OCI-LY1 (cell line): ENCODE results near the gene KCNN3.

Experiments used
- H2AFZ ChIP-seq: fragments of 200-600 bp; sonication (generic), shearing (Covaris generic); 2 replicates; pipeline ENCODE4 v1.6.0; 2014; ENCODE audit warnings: antibody characterized with exemption, mild to moderate bottlenecking, low read length
- H3F3A ChIP-seq: fragments of 200-600 bp; sonication (generic), shearing (Covaris generic); 2 replicates; pipeline ENCODE4 v1.6.0; 2014; ENCODE audit warnings: mild to moderate bottlenecking, antibody characterized with exemption, low read length, moderate library complexity; ENCODE audit not compliant: insufficient read depth
- H3K27ac ChIP-seq: fragments of 200-600 bp; sonication (generic); 2 replicates; pipeline ENCODE4 v1.5.1; 2014; ENCODE audit warnings: low read length, mixed run types, mild to moderate bottlenecking, low read depth; ENCODE audit not compliant: poor library complexity, severe bottlenecking
- H3K27me3 ChIP-seq: fragments of 200-600 bp; sonication (generic); 2 replicates; pipeline ENCODE4 v1.6.0; 2014; ENCODE audit warnings: antibody characterized with exemption, mild to moderate bottlenecking, low read length, moderate library complexity; ENCODE audit not compliant: insufficient read depth
- H3K36me3 ChIP-seq: fragments of 200-600 bp; sonication (generic); 2 replicates; pipeline ENCODE4 v1.6.1; 2014; ENCODE audit warnings: mild to moderate bottlenecking, antibody characterized with exemption, low read length, moderate library complexity, mixed read lengths; ENCODE audit not compliant: insufficient read depth
- H3K4me1 ChIP-seq: fragments of 200-600 bp; sonication (generic); 2 replicates; pipeline ENCODE4 v1.5.1; 2014; ENCODE audit warnings: mild to moderate bottlenecking, low read length, moderate library complexity; ENCODE audit not compliant: insufficient read depth, severe bottlenecking
- H3K4me2 ChIP-seq: fragments of 200-600 bp; sonication (generic), shearing (Covaris generic); 2 replicates; pipeline ENCODE4 v1.6.1; 2014; ENCODE audit warnings: low read length
- H3K4me3 ChIP-seq: fragments of 200-600 bp; sonication (generic); 2 replicates; pipeline ENCODE4 v1.5.1; 2014; ENCODE audit warnings: low read length, low read depth, mild to moderate bottlenecking, mixed read lengths; ENCODE audit not compliant: poor library complexity, severe bottlenecking
- H3K79me2 ChIP-seq: fragments of 200-600 bp; shearing (Covaris generic); 2 replicates; pipeline ENCODE4 v1.6.1; 2016; ENCODE audit warnings: mixed run types, low read length, mixed read lengths; ENCODE audit not compliant: insufficient read depth
- H3K9ac ChIP-seq: fragments of 200-600 bp; sonication (generic), shearing (Covaris generic); 2 replicates; pipeline ENCODE4 v1.6.1; 2014; ENCODE audit warnings: mild to moderate bottlenecking, low read length, mixed read lengths
- H3K9me2 ChIP-seq: fragments of 200-600 bp; sonication (generic), shearing (Covaris generic); 2 replicates; pipeline ENCODE4 v1.6.1; 2014; ENCODE audit warnings: low read depth, mild to moderate bottlenecking, low read length, mixed read lengths
- H3K9me3 ChIP-seq: fragments of 200-600 bp; shearing (Covaris generic); 2 replicates; pipeline ENCODE4 v1.6.1; 2014; ENCODE audit warnings: low read length, mixed read lengths
- H4K20me1 ChIP-seq: fragments of 200-600 bp; sonication (generic), shearing (Covaris generic); 2 replicates; pipeline ENCODE4 v1.6.0; 2016; ENCODE audit warnings: mild to moderate bottlenecking, low read length; ENCODE audit not compliant: insufficient read depth
- EZH2 ChIP-seq: fragments of 200-600 bp; sonication (generic), shearing (Covaris generic); IDR thresholded peaks from 2 replicates; pipeline ENCODE4 v1.8.0; 2017; ENCODE audit warnings: borderline replicate concordance, mixed run types, mild to moderate bottlenecking, antibody characterized with exemption, low read length, moderate library complexity, mixed read lengths
- TF ChIP-seq, protein P1 (sequence below): fragments of 200-600 bp; sonication (generic), shearing (Covaris generic); IDR thresholded peaks from 2 replicates; pipeline ENCODE4 v1.5.1; 2017; ENCODE audit warnings: mild to moderate bottlenecking, antibody characterized with exemption, low read length, moderate library complexity, mixed read lengths

Gene KCNN3

DNA sequence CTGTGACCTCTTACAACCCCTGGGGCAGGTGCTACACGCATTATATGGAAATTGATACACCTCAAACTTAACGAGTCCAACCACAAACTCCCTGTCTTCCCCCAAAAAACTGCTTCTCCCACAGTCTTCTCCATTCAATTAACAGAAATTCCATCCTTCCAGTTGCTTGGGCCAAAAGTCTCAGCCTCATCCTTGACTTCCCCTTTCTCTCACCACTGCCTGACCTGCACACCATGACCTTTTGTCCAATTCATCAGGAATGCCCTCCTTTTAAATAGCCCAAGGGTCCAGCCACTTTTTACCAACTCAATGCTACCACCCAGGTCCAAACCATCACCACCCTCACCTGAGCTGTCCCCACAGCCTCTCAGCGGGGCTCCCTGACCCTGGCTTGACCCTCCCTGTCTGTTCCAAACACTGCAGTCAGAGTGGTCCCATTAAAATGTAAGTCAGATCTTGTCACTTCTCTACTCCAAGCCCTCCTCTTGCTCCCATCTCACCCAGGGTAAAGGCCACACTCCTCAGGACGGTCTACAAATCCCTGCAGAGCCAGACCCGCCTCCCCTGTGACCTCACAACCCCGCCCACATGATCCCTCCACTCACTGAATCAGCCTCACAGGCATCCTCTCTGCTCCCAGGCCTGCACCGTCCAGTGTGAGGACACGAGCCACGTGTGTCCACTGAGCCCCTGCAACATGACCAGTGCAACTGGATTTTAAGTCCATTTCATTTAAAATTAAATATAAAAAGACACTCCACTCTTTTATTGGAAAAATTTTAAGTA is 18.5 kb downstream of the KCNN3 start:
- H3K36me3 ChIP-seq, result peaks cover 30% of the 10 kb centered on the region
- no peaks in the 10 kb centered on the region for H3F3A ChIP-seq
- H3K4me3 ChIP-seq, result no peak overlapping the region
- peaks cover 31% of the 10 kb centered on the region for H3K79me2 ChIP-seq
- no peaks in the 10 kb centered on the region for H3K9me3 ChIP-seq
- no peaks in the 10 kb centered on the region for H3K27me3 ChIP-seq
- H3K9ac ChIP-seq, result no peak overlapping the region
- no peak overlapping the region for H2AFZ ChIP-seq
- no peaks in the 10 kb centered on the region for H4K20me1 ChIP-seq
- peak overlapping the region; percentile 33 for H3K27ac ChIP-seq
- H3K4me2 ChIP-seq, result no peak overlapping the region
- H3K9me2 ChIP-seq, result no peaks in the 10 kb centered on the region
- H3K4me1 ChIP-seq, result peaks cover 39% of the 10 kb centered on the region
- TF ChIP-seq, protein P1, sequence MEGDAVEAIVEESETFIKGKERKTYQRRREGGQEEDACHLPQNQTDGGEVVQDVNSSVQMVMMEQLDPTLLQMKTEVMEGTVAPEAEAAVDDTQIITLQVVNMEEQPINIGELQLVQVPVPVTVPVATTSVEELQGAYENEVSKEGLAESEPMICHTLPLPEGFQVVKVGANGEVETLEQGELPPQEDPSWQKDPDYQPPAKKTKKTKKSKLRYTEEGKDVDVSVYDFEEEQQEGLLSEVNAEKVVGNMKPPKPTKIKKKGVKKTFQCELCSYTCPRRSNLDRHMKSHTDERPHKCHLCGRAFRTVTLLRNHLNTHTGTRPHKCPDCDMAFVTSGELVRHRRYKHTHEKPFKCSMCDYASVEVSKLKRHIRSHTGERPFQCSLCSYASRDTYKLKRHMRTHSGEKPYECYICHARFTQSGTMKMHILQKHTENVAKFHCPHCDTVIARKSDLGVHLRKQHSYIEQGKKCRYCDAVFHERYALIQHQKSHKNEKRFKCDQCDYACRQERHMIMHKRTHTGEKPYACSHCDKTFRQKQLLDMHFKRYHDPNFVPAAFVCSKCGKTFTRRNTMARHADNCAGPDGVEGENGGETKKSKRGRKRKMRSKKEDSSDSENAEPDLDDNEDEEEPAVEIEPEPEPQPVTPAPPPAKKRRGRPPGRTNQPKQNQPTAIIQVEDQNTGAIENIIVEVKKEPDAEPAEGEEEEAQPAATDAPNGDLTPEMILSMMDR, result no peak
- no peak for TF ChIP-seq EZH2

- no peak overlapping the region for H3K27ac ChIP-seq
- no peak overlapping the region for H3K9ac ChIP-seq
- no peaks in the 10 kb centered on the region for H3K9me2 ChIP-seq
- no peak overlapping the region for H3K4me3 ChIP-seq
- H4K20me1 ChIP-seq, result no peaks in the 10 kb centered on the region
- no peaks in the 10 kb centered on the region for H3F3A ChIP-seq
- H3K4me1 ChIP-seq, result peaks cover 44% of the 10 kb centered on the region
- H3K4me2 ChIP-seq, result no peak overlapping the region
- no peaks in the 10 kb centered on the region for H3K9me3 ChIP-seq
- H3K36me3 ChIP-seq, result peaks cover 25% of the 10 kb centered on the region; the same call in 1 of the 2 replicates
- no peak overlapping the region for H2AFZ ChIP-seq
- TF ChIP-seq, protein P1, result no peak
- TF ChIP-seq EZH2, result no peak
- peaks cover 17% of the 10 kb centered on the region for H3K79me2 ChIP-seq
- H3K27me3 ChIP-seq, result no peaks in the 10 kb centered on the region
These were observed 20.4 kb downstream of the KCNN3 start for GRCh38 chr1:154849645-154850131.

- H2AFZ ChIP-seq, result no peak overlapping the region
- no peak overlapping the region for H3K27ac ChIP-seq
- no peaks in the 10 kb centered on the region for H3F3A ChIP-seq
- no peak overlapping the region for H3K4me3 ChIP-seq
- peaks cover 25% of the 10 kb centered on the region; the same call in 1 of the 2 replicates for H3K36me3 ChIP-seq
- H3K27me3 ChIP-seq, result no peaks in the 10 kb centered on the region
- TF ChIP-seq, protein P1, result no peak
- TF ChIP-seq EZH2, result no peak
- H3K9me3 ChIP-seq, result no peaks in the 10 kb centered on the region
- H4K20me1 ChIP-seq, result no peaks in the 10 kb centered on the region
- peaks cover 51% of the 10 kb centered on the region for H3K4me1 ChIP-seq
- H3K9ac ChIP-seq, result no peak overlapping the region
- H3K79me2 ChIP-seq, result peaks cover 17% of the 10 kb centered on the region
- H3K9me2 ChIP-seq, result no peaks in the 10 kb centered on the region
- no peak overlapping the region for H3K4me2 ChIP-seq
These were observed 21.1 kb downstream of the KCNN3 start for GRCh38 chr1:154848983-154849382.
